ENCODE results near the gene FANCD2OS.
"Not testable (repeated sequence)": the region's sequence is repeated elsewhere in the genome, so short reads cannot be mapped to it uniquely, and the experiment has no call there.

The FANCD2OS gene

GRCh38 chr3:10093678-10094077 lies 14.4 kb downstream of the FANCD2OS start:
- no peak for DNase-seq (ENCODE audit: low spot score)

GRCh38 chr3:10091387-10091786 lies 16.7 kb downstream of the FANCD2OS start:
- not testable (repeated sequence) for DNase-seq (ENCODE audit: low spot score)

- DNase-seq (ENCODE audit: low spot score) = not testable (repeated sequence)
These were observed 17.3 kb downstream of the FANCD2OS start for GRCh38 chr3:10090774-10091173.

- no peak for DNase-seq (ENCODE audit: low spot score)
These were observed 17.9 kb downstream of the FANCD2OS start for GRCh38 chr3:10090179-10090578.

GRCh38 chr3:10088256-10088655 lies 19.8 kb downstream of the FANCD2OS start:
- DNase-seq (ENCODE audit: low spot score) = no peak

GRCh38 chr3:10085738-10086137 lies 22.3 kb downstream of the FANCD2OS start:
- no peak for DNase-seq (ENCODE audit: low spot score)

- no peak for DNase-seq (ENCODE audit: low spot score)
These were observed 26.2 kb downstream of the FANCD2OS start for GRCh38 chr3:10081871-10082270.

- no peak for DNase-seq (ENCODE audit: low spot score)
These were observed 33.4 kb downstream of the FANCD2OS start for GRCh38 chr3:10074666-10075065.

- DNase-seq (ENCODE audit: low spot score) = not testable (repeated sequence)
These were observed 38.0 kb downstream of the FANCD2OS start for GRCh38 chr3:10070077-10070476.

GRCh38 chr3:10055097-10055496 lies 53.0 kb downstream of the FANCD2OS start:
- no peak for DNase-seq (ENCODE audit: low spot score)

Data from Ammon's horn (tissue), 1 donor.